Measurements from ENCODE around the gene ROBO1.

The ROBO1 gene

GRCh38 chr3:78838362-78838761, 929.4 kb downstream of the ROBO1 start:
- no peak for DNase-seq (ENCODE audit: low spot score)

GRCh38 chr3:78834910-78835309, 932.9 kb downstream of the ROBO1 start:
- DNase-seq (ENCODE audit: low spot score): no peak

GRCh38 chr3:78832785-78833204, 935.0 kb downstream of the ROBO1 start:
- no peak for DNase-seq (ENCODE audit: low spot score)

GRCh38 chr3:78831446-78831972, 936.3 kb downstream of the ROBO1 start:
- no peak for DNase-seq (ENCODE audit: low spot score)

GRCh38 chr3:78830470-78830869, 937.3 kb downstream of the ROBO1 start:
- DNase-seq (ENCODE audit: low spot score): no peak

GRCh38 chr3:78827618-78828017, 940.2 kb downstream of the ROBO1 start:
- DNase-seq (ENCODE audit: low spot score): no peak

- DNase-seq (ENCODE audit: low spot score): no peak
Measured at GRCh38 chr3:78825858-78826215, 942.0 kb downstream of the ROBO1 start.

GRCh38 chr3:78825118-78825857, 942.5 kb downstream of the ROBO1 start:
- no peak for DNase-seq (ENCODE audit: low spot score)

- DNase-seq (ENCODE audit: low spot score): no peak
Measured at GRCh38 chr3:78823859-78824258, 943.9 kb downstream of the ROBO1 start.

GRCh38 chr3:78823434-78823833, 944.4 kb downstream of the ROBO1 start:
- no peak for DNase-seq (ENCODE audit: low spot score)

GRCh38 chr3:78822726-78823125, 945.1 kb downstream of the ROBO1 start:
- no peak for DNase-seq (ENCODE audit: low spot score)

- DNase-seq (ENCODE audit: low spot score): no peak
Measured at GRCh38 chr3:78820542-78820941, 947.3 kb downstream of the ROBO1 start.

- DNase-seq (ENCODE audit: low spot score): no peak
Measured at GRCh38 chr3:78818161-78818985, 949.4 kb downstream of the ROBO1 start.

- no peak for DNase-seq (ENCODE audit: low spot score)
Measured at GRCh38 chr3:78814893-78815562, 952.8 kb downstream of the ROBO1 start.

- DNase-seq (ENCODE audit: low spot score): no peak
Measured at GRCh38 chr3:78812166-78812565, 955.6 kb downstream of the ROBO1 start.

GRCh38 chr3:78809966-78810365, 957.8 kb downstream of the ROBO1 start:
- no peak for DNase-seq (ENCODE audit: low spot score)

- no peak for DNase-seq (ENCODE audit: low spot score)
Measured at GRCh38 chr3:78804251-78805037, 963.4 kb downstream of the ROBO1 start.

- no peak for DNase-seq (ENCODE audit: low spot score)
Measured at GRCh38 chr3:78802562-78802930, 965.3 kb downstream of the ROBO1 start.

- no peak for DNase-seq (ENCODE audit: low spot score)
Measured at GRCh38 chr3:78801926-78802561, 965.8 kb downstream of the ROBO1 start.

- no peak for DNase-seq (ENCODE audit: low spot score)
Measured at GRCh38 chr3:78799681-78800080, 968.1 kb downstream of the ROBO1 start.

GRCh38 chr3:78798266-78798832, 969.4 kb downstream of the ROBO1 start:
- no peak for DNase-seq (ENCODE audit: low spot score)

All from CD4-positive, alpha-beta T cell treated with Interleukin-2 at 100 ng/mL for 4 hours (primary cell).